Muscle of leg (tissue), 11 donors: ENCODE data around the gene ZGPAT. TPM values are rescaled to one million over a fixed set of nuclear protein-coding genes. Genes with fewer than 3 reads are reported as not detected.

Source experiments
- DNase-seq: peaks from one replicate; pipeline ENCODE4 v3.0.0; 2013
- H3K27ac ChIP-seq: one replicate; pipeline ENCODE4 v1.5.1; 2013; ENCODE audit warnings: mild to moderate bottlenecking, low read length, control low read depth
- H3K27me3 ChIP-seq: one replicate; pipeline ENCODE4 v1.6.1; 2013; ENCODE audit warnings: low read length; ENCODE audit not compliant: control insufficient read depth, insufficient read depth
- H3K36me3 ChIP-seq: one replicate; pipeline ENCODE4 v1.6.1; 2013; ENCODE audit warnings: low read length; ENCODE audit not compliant: control insufficient read depth, insufficient read depth
- H3K4me1 ChIP-seq: one replicate; pipeline ENCODE4 v1.6.1; 2013; ENCODE audit warnings: low read length; ENCODE audit not compliant: control insufficient read depth, insufficient read depth
- H3K4me3 ChIP-seq: one replicate; pipeline ENCODE4 v1.5.1; 2013; ENCODE audit warnings: low read length, control low read depth
- H3K9me3 ChIP-seq: replicated peaks from 2 replicates; pipeline ENCODE4 v1.6.1; 2013; ENCODE audit warnings: low read depth, low read length; ENCODE audit not compliant: control insufficient read depth
- WGBS: methylation state at CpG from one replicate; pipeline ENCODE4 v1.1.5; 2013; ENCODE audit warnings: missing lambda C conversion rate; ENCODE audit not compliant: insufficient coverage; 5-methylcytosine and 5-hydroxymethylcytosine counted together
- polyA plus RNA-seq, 8 donors: library from polyadenylated mRNA; unstranded; fragments of 120-200 nt; gene quantifications; one replicate each; pipeline versions ENCODE4 v1.2.1 to v1.2.3, GENCODE V29; 2013; ENCODE audit warnings: inconsistent platforms in 1 of 8, low replicate concordance in 1 of 8; ENCODE audit not compliant: insufficient read length in 8 of 8, insufficient read depth in 1 of 8
- total RNA-seq: library from RNA; stranded (reverse); fragments of 120-200 nt; gene quantifications from one replicate; pipeline ENCODE4 v1.2.4, GENCODE V29; 2013

ZGPAT gene
- total and polyA plus RNA-seq, 9 donors: 13.0 to 18.2 (median 16.2) TPM

GRCh38 chr20:63734111-63734945 lies 26.5 kb downstream of the ZGPAT start:
- no peak for DNase-seq
- Histone ChIP-seq H3K27ac (no peak overlapping the region), H3K4me3 (no peak overlapping the region), H3K36me3 (peaks cover 43% of the 10 kb centered on the region), H3K27me3 (peaks cover 2% of the 10 kb centered on the region), H3K4me1 (peaks cover 40% of the 10 kb centered on the region), H3K9me3 (no peaks in the 10 kb centered on the region)
- 90% methylated on average over 25 of the region's 25 CpGs for WGBS

DNA sequence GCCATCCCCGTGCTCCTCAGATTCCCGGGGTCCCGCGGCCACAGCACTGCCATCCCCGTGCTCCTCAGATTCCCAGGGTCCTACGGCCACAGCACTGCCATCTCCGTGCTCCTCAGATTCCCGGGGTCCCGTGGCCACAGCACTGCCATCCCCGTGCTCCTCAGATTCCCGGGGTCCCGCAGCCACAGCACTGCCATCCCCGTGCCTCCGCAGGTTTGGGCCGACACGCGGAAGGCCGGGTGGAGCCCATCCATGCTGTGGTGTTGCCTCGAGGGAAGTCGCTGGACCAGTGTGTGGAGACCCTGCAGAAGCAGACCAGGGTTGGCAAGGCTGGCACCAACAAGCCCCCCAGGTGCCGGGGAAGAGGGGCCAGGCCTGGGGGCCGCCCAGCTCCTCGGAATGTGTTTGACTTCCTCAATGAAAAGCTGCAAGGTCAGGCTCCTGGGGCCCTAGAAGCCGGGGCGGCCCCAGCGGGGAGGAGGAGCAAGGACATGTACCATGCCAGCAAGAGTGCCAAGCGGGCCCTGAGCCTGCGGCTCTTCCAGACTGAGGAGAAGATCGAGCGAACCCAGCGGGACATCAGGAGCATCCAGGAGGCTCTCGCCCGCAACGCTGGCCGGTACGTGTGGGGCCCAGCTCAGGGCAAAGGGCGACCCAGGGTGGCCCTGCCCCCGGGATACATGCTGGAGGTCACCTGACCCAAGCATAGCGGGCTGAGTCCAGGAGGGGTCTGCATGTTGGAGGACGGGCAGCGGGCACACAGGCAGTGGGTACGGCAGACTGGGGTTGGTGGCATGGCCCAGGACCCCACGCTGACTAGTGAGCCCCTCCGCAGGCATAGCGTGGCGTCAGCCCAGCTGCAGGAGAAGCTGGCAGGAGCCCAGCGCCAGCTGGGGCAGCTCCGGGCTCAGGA lies 27.4 kb downstream of the ZGPAT start:
- 90% methylated on average over 46 of the region's 48 CpGs for WGBS
- H3K27ac ChIP-seq: no peak overlapping the region
- no peaks in the 10 kb centered on the region for H3K9me3 ChIP-seq
- DNase-seq: no peak
- H3K27me3 ChIP-seq: peaks cover 2% of the 10 kb centered on the region
- no peak overlapping the region for H3K4me3 ChIP-seq
- peaks cover 40% of the 10 kb centered on the region for H3K36me3 ChIP-seq
- H3K4me1 ChIP-seq: peaks cover 40% of the 10 kb centered on the region

DNA sequence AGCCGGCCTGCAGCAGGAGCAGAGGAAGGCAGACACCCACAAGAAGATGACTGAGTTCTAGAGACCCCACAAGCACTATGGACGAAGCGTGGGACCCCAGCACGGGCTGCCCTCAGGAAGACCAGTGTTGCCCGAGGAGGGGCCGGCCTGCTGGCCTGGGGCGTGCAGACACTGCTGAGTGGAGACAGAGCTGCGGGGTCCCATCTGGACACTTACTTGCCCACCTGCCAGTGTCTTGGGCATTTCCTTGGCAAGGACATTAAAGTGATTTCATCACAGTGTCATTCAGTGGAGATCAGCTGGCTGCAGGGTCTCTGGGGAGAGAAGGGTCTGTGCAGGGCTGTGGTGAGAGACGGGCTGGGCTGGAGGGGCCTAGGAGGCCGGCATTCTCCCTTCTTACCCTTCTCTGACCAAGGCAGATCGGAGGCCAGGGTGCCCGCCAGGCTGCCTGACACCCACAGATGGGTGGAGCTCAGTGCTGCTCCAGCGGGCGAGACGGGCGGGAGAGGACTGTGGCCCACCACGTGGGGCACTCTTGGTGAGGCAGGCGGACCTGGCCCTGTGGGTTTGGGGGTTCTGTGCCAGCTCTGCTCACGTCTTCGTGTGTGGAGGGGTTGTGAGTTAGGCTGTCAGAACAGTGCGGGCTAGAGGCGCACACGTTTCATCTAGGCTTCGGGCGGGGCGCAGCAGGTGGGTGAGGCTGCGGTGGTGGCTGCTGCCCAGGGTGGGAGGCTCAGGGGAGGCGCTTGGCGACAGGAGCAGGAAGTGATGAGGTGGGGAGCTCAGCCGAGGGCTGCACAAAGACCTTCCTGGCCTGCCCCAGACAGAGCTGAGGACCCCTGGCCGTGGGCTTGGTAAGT lies 28.2 kb downstream of the ZGPAT start, which contains the start of gene LIME1:
Gene LIME1 (plus strand): TSS at position 806 of the 860 bp plus-strand sequence. CDS start 886 bp downstream, outside the sequence.
- no peak for DNase-seq
- WGBS: 67% methylated on average over 27 of the region's 31 CpGs
- Histone ChIP-seq H3K27me3 (peaks cover 2% of the 10 kb centered on the region), H3K4me3 (no peak within 1 kb of the TSS), H3K27ac (peak within 1 kb of the TSS; percentile 32), H3K9me3 (no peaks in the 10 kb centered on the region), H3K4me1 (peaks cover 43% of the 10 kb centered on the region), H3K36me3 (peaks cover 35% of the 10 kb centered on the region)

GRCh38 chr20:63736893-63737694 lies 29.3 kb downstream of the ZGPAT start:
- DNase-seq: no peak
- WGBS: 44% methylated on average over 29 of the region's 30 CpGs
- Histone ChIP-seq H3K9me3 (no peaks in the 10 kb centered on the region), H3K4me1 (peaks cover 53% of the 10 kb centered on the region), H3K27ac (peak overlapping the region; percentile 32), H3K36me3 (peaks cover 45% of the 10 kb centered on the region), H3K4me3 (no peak overlapping the region), H3K27me3 (peaks cover 2% of the 10 kb centered on the region)

DNA sequence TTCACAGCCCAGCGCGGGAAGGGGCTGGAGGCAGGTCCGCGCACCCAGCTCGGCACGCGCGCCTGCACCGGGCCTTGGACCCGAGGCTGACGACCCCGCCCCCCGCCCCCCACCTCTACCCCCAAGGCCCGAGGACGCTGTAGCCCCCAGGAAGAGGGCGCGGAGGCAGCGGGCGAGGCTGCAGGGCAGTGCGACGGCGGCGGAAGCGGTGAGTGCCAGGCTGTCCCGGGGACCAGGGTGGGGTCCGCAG lies 29.8 kb downstream of the ZGPAT start:
- H3K4me3 ChIP-seq: peak overlapping the region; percentile 10

GRCh38 chr20:63737945-63738686 lies 30.3 kb downstream of the ZGPAT start:
- Histone ChIP-seq H3K9me3 (no peaks in the 10 kb centered on the region), H3K36me3 (peaks cover 54% of the 10 kb centered on the region), H3K27me3 (peaks cover 2% of the 10 kb centered on the region), H3K4me1 (peaks cover 55% of the 10 kb centered on the region), H3K27ac (peak overlapping the region; percentile 91), H3K4me3 (peak overlapping the region; percentile 10)
- 20% methylated on average over 42 of the region's 43 CpGs for WGBS
- no peak for DNase-seq

More for the DNA sequence above, 29.8 kb downstream of the ZGPAT start:
- no peaks in the 10 kb centered on the region for H3K9me3 ChIP-seq
- peaks cover 55% of the 10 kb centered on the region for H3K4me1 ChIP-seq
- H3K36me3 ChIP-seq: peaks cover 50% of the 10 kb centered on the region
- H3K27ac ChIP-seq: no peak overlapping the region
- no peak for DNase-seq
- H3K27me3 ChIP-seq: peaks cover 2% of the 10 kb centered on the region
- 4% methylated on average over 10 of the region's 26 CpGs for WGBS

DNA sequence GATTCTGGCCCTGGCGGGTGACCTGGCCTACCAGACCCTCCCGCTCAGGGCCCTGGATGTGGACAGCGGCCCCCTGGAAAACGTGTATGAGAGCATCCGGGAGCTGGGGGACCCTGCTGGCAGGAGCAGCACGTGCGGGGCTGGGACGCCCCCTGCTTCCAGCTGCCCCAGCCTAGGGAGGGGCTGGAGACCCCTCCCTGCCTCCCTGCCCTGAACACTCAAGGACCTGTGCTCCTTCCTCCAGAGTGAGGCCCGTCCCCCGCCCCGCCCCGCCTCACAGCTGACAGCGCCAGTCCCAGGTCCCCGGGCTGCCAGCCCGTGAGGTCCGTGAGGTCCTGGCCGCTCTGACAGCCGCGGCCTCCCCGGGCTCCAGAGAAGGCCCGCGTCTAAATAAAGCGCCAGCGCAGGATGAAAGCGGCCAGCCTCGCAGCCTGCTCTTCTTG lies 30.9 kb downstream of the ZGPAT start:
- H3K4me1 ChIP-seq: peaks cover 55% of the 10 kb centered on the region
- peaks cover 54% of the 10 kb centered on the region for H3K36me3 ChIP-seq
- 6% methylated on average over 26 of the region's 26 CpGs for WGBS

DNA sequence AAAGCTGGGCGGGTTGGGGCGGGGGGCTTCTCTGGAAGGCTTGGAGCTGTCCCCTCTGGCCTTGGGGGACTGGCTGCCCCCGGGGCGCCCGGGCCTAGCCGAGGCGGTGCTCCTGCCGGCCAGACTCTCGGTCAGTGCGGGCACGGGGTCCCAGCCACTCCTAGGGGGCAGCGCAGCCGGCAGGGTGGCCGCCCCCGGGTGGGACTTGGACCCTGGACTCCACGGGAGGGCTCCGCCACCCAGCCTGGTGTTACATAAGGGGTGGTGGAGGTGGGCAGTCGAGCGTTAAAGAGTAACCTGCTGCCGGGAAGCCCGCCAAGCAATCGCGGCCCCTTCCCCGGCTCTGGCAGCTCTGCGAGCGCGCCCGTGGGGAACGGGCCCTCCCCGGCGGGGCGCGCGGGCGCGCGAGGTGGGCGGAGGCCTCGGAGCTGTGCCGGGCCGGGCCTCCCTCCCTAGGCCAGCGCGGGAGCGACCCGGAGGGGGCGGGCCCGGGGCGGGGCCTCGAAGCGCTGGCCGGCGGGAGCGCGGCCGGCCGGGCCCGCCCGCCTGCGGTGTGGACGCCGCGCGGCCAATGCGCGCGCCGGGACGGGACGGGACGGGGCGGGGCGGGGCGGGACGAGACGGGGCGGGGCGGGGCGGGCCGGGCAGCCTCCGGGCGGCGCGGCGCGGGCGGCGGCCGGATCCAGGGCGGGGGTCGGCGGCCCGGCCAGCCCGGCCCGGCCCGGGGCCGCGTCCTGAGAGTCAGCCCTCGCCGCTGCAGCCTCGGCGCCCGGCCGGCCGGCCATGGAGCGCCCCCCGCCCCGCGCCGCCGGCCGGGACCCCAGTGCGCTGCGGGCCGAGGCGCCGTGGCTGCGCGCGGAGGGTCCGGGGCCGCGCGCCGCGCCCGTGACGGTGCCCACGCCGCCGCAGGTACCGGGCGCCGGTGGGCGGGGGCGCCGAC lies 31.6 kb downstream of the ZGPAT start, which contains the start of gene SLC2A4RG:
Gene SLC2A4RG (plus strand): TSS at position 647 of the 940 bp plus-strand sequence. CDS start 137 bp downstream, at position 784.
- peak within 1 kb of the TSS; percentile 78 for H3K4me3 ChIP-seq
- H3K9me3 ChIP-seq: no peaks in the 10 kb centered on the region
- H3K36me3 ChIP-seq: peaks cover 50% of the 10 kb centered on the region
- DNase-seq: peak; percentile 95
- peaks cover 55% of the 10 kb centered on the region for H3K4me1 ChIP-seq
- peak within 1 kb of the TSS; percentile 95 for H3K27ac ChIP-seq
- peaks cover 2% of the 10 kb centered on the region for H3K27me3 ChIP-seq
- under 1% methylated on average over 116 of the region's 136 CpGs for WGBS

More for the DNA sequence above, 30.9 kb downstream of the ZGPAT start:
- H3K4me3 ChIP-seq: peak overlapping the region; percentile 44
- peaks cover 2% of the 10 kb centered on the region for H3K27me3 ChIP-seq
- no peaks in the 10 kb centered on the region for H3K9me3 ChIP-seq
- peak overlapping the region; percentile 91 for H3K27ac ChIP-seq
- DNase-seq: peak; percentile 84
